ENCODE data around the gene SYT2. TPM values are rescaled to one million over a fixed set of nuclear protein-coding genes. Genes with fewer than 3 reads are reported as not detected.

SYT2 gene
- polyA plus RNA-seq, 1 of the 3 experiments (the other 2 are of a cell fraction): 0.03 TPM

DNA sequence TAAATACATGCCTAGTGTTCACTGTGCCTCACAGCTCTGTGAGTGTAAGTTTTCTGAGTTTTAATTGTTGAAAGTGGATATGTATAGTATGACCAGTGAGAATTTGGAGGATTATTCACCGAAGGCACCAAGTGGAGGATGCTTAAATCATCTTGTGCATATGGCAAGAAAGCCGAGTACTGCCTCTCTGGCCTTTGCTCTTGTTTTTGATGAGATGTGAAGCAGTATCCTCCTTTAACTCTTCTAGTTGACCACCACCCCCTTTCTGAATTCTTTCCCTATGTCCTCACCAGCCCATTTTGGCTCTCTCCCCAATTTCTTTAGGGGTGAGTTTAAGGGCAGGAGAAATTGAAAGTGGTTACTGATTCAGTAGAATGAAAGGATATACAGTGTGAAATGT, 130.4 kb downstream of the SYT2 start (continued):
- TF ChIP-seq, protein P1, sequence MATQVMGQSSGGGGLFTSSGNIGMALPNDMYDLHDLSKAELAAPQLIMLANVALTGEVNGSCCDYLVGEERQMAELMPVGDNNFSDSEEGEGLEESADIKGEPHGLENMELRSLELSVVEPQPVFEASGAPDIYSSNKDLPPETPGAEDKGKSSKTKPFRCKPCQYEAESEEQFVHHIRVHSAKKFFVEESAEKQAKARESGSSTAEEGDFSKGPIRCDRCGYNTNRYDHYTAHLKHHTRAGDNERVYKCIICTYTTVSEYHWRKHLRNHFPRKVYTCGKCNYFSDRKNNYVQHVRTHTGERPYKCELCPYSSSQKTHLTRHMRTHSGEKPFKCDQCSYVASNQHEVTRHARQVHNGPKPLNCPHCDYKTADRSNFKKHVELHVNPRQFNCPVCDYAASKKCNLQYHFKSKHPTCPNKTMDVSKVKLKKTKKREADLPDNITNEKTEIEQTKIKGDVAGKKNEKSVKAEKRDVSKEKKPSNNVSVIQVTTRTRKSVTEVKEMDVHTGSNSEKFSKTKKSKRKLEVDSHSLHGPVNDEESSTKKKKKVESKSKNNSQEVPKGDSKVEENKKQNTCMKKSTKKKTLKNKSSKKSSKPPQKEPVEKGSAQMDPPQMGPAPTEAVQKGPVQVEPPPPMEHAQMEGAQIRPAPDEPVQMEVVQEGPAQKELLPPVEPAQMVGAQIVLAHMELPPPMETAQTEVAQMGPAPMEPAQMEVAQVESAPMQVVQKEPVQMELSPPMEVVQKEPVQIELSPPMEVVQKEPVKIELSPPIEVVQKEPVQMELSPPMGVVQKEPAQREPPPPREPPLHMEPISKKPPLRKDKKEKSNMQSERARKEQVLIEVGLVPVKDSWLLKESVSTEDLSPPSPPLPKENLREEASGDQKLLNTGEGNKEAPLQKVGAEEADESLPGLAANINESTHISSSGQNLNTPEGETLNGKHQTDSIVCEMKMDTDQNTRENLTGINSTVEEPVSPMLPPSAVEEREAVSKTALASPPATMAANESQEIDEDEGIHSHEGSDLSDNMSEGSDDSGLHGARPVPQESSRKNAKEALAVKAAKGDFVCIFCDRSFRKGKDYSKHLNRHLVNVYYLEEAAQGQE (IDR thresholded peaks at IDR 0.05; ENCODE audit: low read depth, low read length): no peak
- TF ChIP-seq FOXM1 (IDR thresholded peaks at IDR 0.05; ENCODE audit: low read depth): no peak
- TF ChIP-seq TCF12 (IDR thresholded peaks at IDR 0.05): peak; percentile 52
- TF ChIP-seq, protein P2, sequence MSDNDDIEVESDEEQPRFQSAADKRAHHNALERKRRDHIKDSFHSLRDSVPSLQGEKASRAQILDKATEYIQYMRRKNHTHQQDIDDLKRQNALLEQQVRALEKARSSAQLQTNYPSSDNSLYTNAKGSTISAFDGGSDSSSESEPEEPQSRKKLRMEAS (IDR thresholded peaks at IDR 0.05; ENCODE audit: low read depth): no peak
- TF ChIP-seq, protein P3, sequence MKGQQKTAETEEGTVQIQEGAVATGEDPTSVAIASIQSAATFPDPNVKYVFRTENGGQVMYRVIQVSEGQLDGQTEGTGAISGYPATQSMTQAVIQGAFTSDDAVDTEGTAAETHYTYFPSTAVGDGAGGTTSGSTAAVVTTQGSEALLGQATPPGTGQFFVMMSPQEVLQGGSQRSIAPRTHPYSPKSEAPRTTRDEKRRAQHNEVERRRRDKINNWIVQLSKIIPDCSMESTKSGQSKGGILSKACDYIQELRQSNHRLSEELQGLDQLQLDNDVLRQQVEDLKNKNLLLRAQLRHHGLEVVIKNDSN (IDR thresholded peaks at IDR 0.05; ENCODE audit: borderline replicate concordance, low read depth): no peak
- TF ChIP-seq NRF1 (IDR thresholded peaks at IDR 0.05; ENCODE audit: low read depth, low read length): no peak
- TF ChIP-seq MEF2A (IDR thresholded peaks at IDR 0.05; ENCODE audit: borderline replicate concordance, low read depth): peak; percentile 78; the same call in 1 of the 2 replicates
- TF ChIP-seq SIN3A (IDR thresholded peaks at IDR 0.05; ENCODE audit: borderline replicate concordance, low read depth, low read length): no peak
- TF ChIP-seq NFIC (IDR thresholded peaks at IDR 0.05; ENCODE audit: borderline replicate concordance): peak; percentile 81
- no peak for TF ChIP-seq YY1 (IDR thresholded peaks at IDR 0.05; ENCODE audit: low read depth)
- no peak for TF ChIP-seq GABPA (IDR thresholded peaks at IDR 0.05; ENCODE audit: low read depth)
- TF ChIP-seq, protein P4, sequence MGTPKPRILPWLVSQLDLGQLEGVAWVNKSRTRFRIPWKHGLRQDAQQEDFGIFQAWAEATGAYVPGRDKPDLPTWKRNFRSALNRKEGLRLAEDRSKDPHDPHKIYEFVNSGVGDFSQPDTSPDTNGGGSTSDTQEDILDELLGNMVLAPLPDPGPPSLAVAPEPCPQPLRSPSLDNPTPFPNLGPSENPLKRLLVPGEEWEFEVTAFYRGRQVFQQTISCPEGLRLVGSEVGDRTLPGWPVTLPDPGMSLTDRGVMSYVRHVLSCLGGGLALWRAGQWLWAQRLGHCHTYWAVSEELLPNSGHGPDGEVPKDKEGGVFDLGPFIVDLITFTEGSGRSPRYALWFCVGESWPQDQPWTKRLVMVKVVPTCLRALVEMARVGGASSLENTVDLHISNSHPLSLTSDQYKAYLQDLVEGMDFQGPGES (IDR thresholded peaks at IDR 0.05; ENCODE audit: low read depth, low read length): no peak
- TF ChIP-seq JUND (IDR thresholded peaks at IDR 0.05): peak; percentile 32; the same call in 1 of the 2 replicates
- no peak for TF ChIP-seq EZH2phosphoT487 (IDR thresholded peaks at IDR 0.05; ENCODE audit: borderline replicate concordance, low read depth)
- TF ChIP-seq, protein P5, sequence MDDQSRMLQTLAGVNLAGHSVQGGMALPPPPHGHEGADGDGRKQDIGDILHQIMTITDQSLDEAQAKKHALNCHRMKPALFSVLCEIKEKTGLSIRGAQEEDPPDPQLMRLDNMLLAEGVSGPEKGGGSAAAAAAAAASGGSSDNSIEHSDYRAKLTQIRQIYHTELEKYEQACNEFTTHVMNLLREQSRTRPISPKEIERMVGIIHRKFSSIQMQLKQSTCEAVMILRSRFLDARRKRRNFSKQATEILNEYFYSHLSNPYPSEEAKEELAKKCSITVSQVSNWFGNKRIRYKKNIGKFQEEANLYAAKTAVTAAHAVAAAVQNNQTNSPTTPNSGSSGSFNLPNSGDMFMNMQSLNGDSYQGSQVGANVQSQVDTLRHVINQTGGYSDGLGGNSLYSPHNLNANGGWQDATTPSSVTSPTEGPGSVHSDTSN (IDR thresholded peaks at IDR 0.05): no peak; the same call in 1 of the 2 replicates
- TF ChIP-seq EP300 (IDR thresholded peaks at IDR 0.05; ENCODE audit: borderline replicate concordance in 1 of 2, low read depth in 1 of 2, low read length in 1 of 2): peak in 1 of 2 experiments; percentile 63; a peak in 1 of 4 replicates
- no peak for TF ChIP-seq RCOR1 (IDR thresholded peaks at IDR 0.05; ENCODE audit: low read length)
- TF ChIP-seq, protein P6, sequence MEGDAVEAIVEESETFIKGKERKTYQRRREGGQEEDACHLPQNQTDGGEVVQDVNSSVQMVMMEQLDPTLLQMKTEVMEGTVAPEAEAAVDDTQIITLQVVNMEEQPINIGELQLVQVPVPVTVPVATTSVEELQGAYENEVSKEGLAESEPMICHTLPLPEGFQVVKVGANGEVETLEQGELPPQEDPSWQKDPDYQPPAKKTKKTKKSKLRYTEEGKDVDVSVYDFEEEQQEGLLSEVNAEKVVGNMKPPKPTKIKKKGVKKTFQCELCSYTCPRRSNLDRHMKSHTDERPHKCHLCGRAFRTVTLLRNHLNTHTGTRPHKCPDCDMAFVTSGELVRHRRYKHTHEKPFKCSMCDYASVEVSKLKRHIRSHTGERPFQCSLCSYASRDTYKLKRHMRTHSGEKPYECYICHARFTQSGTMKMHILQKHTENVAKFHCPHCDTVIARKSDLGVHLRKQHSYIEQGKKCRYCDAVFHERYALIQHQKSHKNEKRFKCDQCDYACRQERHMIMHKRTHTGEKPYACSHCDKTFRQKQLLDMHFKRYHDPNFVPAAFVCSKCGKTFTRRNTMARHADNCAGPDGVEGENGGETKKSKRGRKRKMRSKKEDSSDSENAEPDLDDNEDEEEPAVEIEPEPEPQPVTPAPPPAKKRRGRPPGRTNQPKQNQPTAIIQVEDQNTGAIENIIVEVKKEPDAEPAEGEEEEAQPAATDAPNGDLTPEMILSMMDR (IDR thresholded peaks at IDR 0.05): no peak
- no peak for TF ChIP-seq RAD21 (IDR thresholded peaks at IDR 0.05; ENCODE audit: low read length)
- 0 out of 2 replicates have a peak, but pooled peaks have one; percentile 3 for TF ChIP-seq TAF1 (IDR thresholded peaks at IDR 0.05; ENCODE audit: borderline replicate concordance, low read depth, low read length)
- TF ChIP-seq, protein P7, sequence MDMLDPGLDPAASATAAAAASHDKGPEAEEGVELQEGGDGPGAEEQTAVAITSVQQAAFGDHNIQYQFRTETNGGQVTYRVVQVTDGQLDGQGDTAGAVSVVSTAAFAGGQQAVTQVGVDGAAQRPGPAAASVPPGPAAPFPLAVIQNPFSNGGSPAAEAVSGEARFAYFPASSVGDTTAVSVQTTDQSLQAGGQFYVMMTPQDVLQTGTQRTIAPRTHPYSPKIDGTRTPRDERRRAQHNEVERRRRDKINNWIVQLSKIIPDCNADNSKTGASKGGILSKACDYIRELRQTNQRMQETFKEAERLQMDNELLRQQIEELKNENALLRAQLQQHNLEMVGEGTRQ (IDR thresholded peaks at IDR 0.05; ENCODE audit: borderline replicate concordance, low read depth, low read length): no peak
- TF ChIP-seq TEAD4 (IDR thresholded peaks at IDR 0.05; ENCODE audit: borderline replicate concordance, insufficient read depth): no peak
- no peak for TF ChIP-seq CHD2 (IDR thresholded peaks at IDR 0.05; ENCODE audit: low read length, partially characterized antibody)

All from SK-N-SH (cell line).